ENCODE measurements around the gene ARFRP1.

- no peak for TF ChIP-seq CTCF (IDR thresholded peaks at IDR 0.05)
- TF ChIP-seq POLR2AphosphoS5 (IDR thresholded peaks at IDR 0.05) = no peak
- no peak for TF ChIP-seq EP300 (IDR thresholded peaks at IDR 0.05)
- TF ChIP-seq POLR2A (IDR thresholded peaks at IDR 0.05) = no peak
Measured at GRCh38 chr20:63658749-63659187, 49.0 kb downstream of the ARFRP1 start.
